ENCODE data around the gene COQ8A. TPM values are rescaled to one million over a fixed set of nuclear protein-coding genes. Genes with fewer than 3 reads are reported as not detected.
A peak's percentile ranks its signal among the peaks of the same experiment; 100 is the strongest.

COQ8A gene
- total and polyA plus RNA-seq, 2 experiments from 2014 or later: 25.2 to 37.4 TPM

DNA sequence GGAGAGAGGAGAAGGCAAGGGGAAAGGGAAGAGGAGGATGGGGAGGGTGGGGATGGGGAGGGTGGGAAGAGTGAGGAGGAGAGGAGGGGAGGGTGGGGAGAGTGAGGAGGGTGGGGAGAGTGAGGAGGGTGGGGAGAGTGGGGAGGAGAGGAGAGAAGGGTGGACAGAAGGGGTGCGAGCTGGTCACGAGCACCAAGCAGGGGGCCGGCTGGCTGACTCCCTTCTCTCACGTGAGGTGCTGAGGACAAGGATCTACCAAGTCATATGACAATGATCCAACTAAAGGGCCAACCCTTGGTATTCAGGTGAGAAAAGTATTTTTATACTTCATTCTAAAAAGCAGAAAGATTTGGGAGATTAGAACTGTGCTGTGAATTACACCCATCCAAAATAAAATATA lies 51.8 kb downstream of the COQ8A start:
- Histone ChIP-seq H4K20me1 (replicated peaks; ENCODE audit: insufficient read depth) (no peaks in the 10 kb centered on the region; the same call in 1 of the 2 replicates), H3K27me3 (ENCODE audit: insufficient read depth) (no peaks in the 10 kb centered on the region), H3K79me2 (replicated peaks; ENCODE audit: insufficient read depth) (no peaks in the 10 kb centered on the region), H3F3A (replicated peaks; ENCODE audit: low read depth) (no peaks in the 10 kb centered on the region; the same call in 1 of the 2 replicates), H3K36me3 (ENCODE audit: insufficient read depth) (no peaks in the 10 kb centered on the region), H2AFZ (no peak overlapping the region), H3K27ac (ENCODE audit: low read depth) (no peak overlapping the region), H3K4me1 (ENCODE audit: insufficient read depth) (no peaks in the 10 kb centered on the region; the same call in 1 of the 2 replicates), H3K4me2 (no peak overlapping the region), H3K4me3 (no peak overlapping the region), H3K9me2 (ENCODE audit: insufficient read depth) (no peaks in the 10 kb centered on the region)
- TF ChIP-seq, protein P1, sequence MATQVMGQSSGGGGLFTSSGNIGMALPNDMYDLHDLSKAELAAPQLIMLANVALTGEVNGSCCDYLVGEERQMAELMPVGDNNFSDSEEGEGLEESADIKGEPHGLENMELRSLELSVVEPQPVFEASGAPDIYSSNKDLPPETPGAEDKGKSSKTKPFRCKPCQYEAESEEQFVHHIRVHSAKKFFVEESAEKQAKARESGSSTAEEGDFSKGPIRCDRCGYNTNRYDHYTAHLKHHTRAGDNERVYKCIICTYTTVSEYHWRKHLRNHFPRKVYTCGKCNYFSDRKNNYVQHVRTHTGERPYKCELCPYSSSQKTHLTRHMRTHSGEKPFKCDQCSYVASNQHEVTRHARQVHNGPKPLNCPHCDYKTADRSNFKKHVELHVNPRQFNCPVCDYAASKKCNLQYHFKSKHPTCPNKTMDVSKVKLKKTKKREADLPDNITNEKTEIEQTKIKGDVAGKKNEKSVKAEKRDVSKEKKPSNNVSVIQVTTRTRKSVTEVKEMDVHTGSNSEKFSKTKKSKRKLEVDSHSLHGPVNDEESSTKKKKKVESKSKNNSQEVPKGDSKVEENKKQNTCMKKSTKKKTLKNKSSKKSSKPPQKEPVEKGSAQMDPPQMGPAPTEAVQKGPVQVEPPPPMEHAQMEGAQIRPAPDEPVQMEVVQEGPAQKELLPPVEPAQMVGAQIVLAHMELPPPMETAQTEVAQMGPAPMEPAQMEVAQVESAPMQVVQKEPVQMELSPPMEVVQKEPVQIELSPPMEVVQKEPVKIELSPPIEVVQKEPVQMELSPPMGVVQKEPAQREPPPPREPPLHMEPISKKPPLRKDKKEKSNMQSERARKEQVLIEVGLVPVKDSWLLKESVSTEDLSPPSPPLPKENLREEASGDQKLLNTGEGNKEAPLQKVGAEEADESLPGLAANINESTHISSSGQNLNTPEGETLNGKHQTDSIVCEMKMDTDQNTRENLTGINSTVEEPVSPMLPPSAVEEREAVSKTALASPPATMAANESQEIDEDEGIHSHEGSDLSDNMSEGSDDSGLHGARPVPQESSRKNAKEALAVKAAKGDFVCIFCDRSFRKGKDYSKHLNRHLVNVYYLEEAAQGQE (IDR thresholded peaks at IDR 0.05; ENCODE audit: unreplicated experiment): no peak
- TF ChIP-seq ZNF331 (CRISPR knock-in tag; IDR thresholded peaks at IDR 0.05; ENCODE audit: low read depth) (no peak), NANOG (IDR thresholded peaks at IDR 0.05; ENCODE audit: borderline replicate concordance) (no peak), JUNB (IDR thresholded peaks at IDR 0.05; ENCODE audit: unreplicated experiment) (no peak), EZH2phosphoT487 (IDR thresholded peaks at IDR 0.05; ENCODE audit: unreplicated experiment) (no peak), ZNF114 (CRISPR knock-in tag; IDR thresholded peaks at IDR 0.05) (no peak), CREB1 (CRISPR knock-in tag; IDR thresholded peaks at IDR 0.05; ENCODE audit: low read depth) (no peak)
- TF ChIP-seq, protein P2, sequence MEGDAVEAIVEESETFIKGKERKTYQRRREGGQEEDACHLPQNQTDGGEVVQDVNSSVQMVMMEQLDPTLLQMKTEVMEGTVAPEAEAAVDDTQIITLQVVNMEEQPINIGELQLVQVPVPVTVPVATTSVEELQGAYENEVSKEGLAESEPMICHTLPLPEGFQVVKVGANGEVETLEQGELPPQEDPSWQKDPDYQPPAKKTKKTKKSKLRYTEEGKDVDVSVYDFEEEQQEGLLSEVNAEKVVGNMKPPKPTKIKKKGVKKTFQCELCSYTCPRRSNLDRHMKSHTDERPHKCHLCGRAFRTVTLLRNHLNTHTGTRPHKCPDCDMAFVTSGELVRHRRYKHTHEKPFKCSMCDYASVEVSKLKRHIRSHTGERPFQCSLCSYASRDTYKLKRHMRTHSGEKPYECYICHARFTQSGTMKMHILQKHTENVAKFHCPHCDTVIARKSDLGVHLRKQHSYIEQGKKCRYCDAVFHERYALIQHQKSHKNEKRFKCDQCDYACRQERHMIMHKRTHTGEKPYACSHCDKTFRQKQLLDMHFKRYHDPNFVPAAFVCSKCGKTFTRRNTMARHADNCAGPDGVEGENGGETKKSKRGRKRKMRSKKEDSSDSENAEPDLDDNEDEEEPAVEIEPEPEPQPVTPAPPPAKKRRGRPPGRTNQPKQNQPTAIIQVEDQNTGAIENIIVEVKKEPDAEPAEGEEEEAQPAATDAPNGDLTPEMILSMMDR (conservative IDR thresholded peaks at IDR 0.05; ENCODE audit: low read depth in 2 of 2): no peak
- H3K27me3 Mint-ChIP-seq (ENCODE audit: insufficient read depth, low read depth, poor library complexity): peaks cover 10% of the 10 kb centered on the region
- no peak overlapping the region for H3K27ac Mint-ChIP-seq
- H3K4me1 Mint-ChIP-seq: peaks cover 50% of the 10 kb centered on the region
- H3K4me3 Mint-ChIP-seq: no peak overlapping the region
- peaks cover 13% of the 10 kb centered on the region for H3K36me3 Mint-ChIP-seq (ENCODE audit: low read depth)
- ATAC-seq (no peak), DNase-seq (ENCODE audit: low spot score) (no peak)
- no peaks in the 10 kb centered on the region for H3K9me3 Mint-ChIP-seq

DNA sequence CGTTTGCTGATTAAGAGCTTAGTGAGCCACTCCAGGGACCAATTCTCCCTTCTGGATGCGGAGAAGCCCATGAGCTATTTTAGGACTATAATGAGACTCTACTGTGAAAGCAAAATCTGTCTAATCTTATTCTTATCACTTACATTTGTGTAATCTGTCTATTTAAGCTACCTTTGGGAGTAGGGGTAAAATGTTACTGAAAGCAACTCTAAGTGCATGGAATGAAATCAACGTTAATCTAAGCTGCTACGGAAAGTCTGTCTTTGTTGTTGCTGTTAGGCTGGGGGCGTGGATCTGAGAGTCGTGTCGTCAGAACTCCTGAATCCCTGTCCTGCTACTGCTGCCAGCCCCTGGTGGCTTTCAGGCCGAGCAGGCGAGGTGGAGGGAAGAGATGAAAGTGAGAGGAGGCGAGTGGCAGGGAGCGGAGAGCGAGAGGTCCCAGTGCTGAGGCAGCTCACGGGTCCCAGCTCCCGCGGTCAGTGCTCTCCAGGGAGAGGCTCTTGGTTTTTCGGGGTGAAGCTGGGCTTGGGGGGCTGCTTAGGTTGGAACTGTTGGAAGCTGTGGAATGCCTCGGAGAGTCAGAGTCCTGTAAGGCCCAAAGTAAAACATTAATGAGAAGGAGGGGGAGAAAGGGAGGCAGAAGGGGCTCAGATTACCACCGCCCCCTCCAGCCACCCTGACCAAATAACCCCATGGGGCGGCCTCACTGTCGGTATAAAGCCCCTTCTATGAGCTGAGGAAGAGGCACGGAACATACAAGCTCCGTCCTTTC lies 53.9 kb downstream of the COQ8A start:
- Mint-ChIP-seq H3K4me1 (peaks cover 38% of the 10 kb centered on the region), H3K9me3 (no peaks in the 10 kb centered on the region; the same call in 2 of the 3 replicates), H3K27me3 (ENCODE audit: insufficient read depth, low read depth, poor library complexity) (peaks cover 5% of the 10 kb centered on the region), H3K4me3 (no peak overlapping the region; the same call in 2 of the 3 replicates), H3K36me3 (ENCODE audit: low read depth) (peaks cover 16% of the 10 kb centered on the region; the same call in 2 of the 3 replicates), H3K27ac (peak overlapping the region; percentile 87)
- DNase-seq (ENCODE audit: low spot score) (peak; percentile 26), ATAC-seq (peak; percentile 71)
- no peak overlapping the region for H3K4me3 ChIP-seq
- no peaks in the 10 kb centered on the region for H3K9me2 ChIP-seq (ENCODE audit: insufficient read depth)
- H2AFZ ChIP-seq: no peak overlapping the region
- no peak overlapping the region for H3K27ac ChIP-seq (ENCODE audit: low read depth)
- H3F3A ChIP-seq (replicated peaks; ENCODE audit: low read depth): no peaks in the 10 kb centered on the region; the same call in 1 of the 2 replicates
- H3K4me1 ChIP-seq (ENCODE audit: insufficient read depth): no peaks in the 10 kb centered on the region; the same call in 1 of the 2 replicates
- no peaks in the 10 kb centered on the region; the same call in 1 of the 2 replicates for H3K36me3 ChIP-seq (ENCODE audit: insufficient read depth)
- no peaks in the 10 kb centered on the region for H4K20me1 ChIP-seq (replicated peaks; ENCODE audit: insufficient read depth)
- H3K79me2 ChIP-seq (replicated peaks; ENCODE audit: insufficient read depth): no peaks in the 10 kb centered on the region
- H3K27me3 ChIP-seq (ENCODE audit: insufficient read depth): no peaks in the 10 kb centered on the region
- H3K4me2 ChIP-seq: 0 out of 2 replicates have a peak overlapping the region, but pooled peaks have one; percentile 26
- TF ChIP-seq POLR2AphosphoS5 (IDR thresholded peaks at IDR 0.05; ENCODE audit: low read depth): no peak
- TF ChIP-seq, protein P2 (conservative IDR thresholded peaks at IDR 0.05; ENCODE audit: low read depth in 2 of 2): no peak
- TF ChIP-seq EZH2phosphoT487 (IDR thresholded peaks at IDR 0.05; ENCODE audit: unreplicated experiment): no peak
- TF ChIP-seq EZH2 (IDR thresholded peaks at IDR 0.05; ENCODE audit: low read depth, unreplicated experiment): no peak
- TF ChIP-seq, protein P1 (IDR thresholded peaks at IDR 0.05; ENCODE audit: unreplicated experiment): no peak
